NB4 (cell line): ENCODE results near the gene FOXE3.

Source experiments
- MYC ChIP-seq: IDR thresholded peaks from 2 replicates; pipeline ENCODE4 v1.6.1; 2011; ENCODE audit warnings: low read depth, low read length
- POLR2A ChIP-seq: IDR thresholded peaks from 2 replicates; pipeline ENCODE4 v1.6.1; 2011; ENCODE audit warnings: mild to moderate bottlenecking; ENCODE audit not compliant: insufficient read length; ENCODE audit errors: extremely low read depth
- TF ChIP-seq, protein P1 (sequence below): IDR thresholded peaks from one replicate; pipeline ENCODE4 v1.5.1; 2012; ENCODE audit warnings: low read depth, low read length
- TF ChIP-seq, protein P2 (sequence below): IDR thresholded peaks from 2 replicates; pipeline ENCODE4 v1.6.1; 2011; ENCODE audit warnings: low read depth, low read length

DNA sequence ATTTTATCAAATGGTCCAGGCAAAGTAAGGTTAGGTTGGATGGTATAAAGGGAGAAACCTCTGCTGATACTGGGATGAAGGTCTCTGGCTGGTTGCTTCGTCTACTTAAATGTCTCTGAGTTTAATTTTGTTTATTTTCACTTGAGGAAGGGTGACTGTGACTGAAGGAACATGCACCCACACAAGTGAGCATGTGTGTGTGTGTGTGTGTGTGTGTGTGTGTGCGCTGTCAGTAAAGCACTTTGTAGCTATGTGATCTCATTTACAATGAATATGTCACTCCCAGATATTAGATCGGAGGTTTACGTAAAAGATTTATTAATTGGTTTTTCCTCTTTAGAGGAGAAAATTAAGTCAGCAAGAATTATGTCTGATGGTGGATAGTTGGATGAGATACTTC, 26.1 kb downstream of the FOXE3 start:
- no peak for TF ChIP-seq POLR2A
- TF ChIP-seq, protein P1, sequence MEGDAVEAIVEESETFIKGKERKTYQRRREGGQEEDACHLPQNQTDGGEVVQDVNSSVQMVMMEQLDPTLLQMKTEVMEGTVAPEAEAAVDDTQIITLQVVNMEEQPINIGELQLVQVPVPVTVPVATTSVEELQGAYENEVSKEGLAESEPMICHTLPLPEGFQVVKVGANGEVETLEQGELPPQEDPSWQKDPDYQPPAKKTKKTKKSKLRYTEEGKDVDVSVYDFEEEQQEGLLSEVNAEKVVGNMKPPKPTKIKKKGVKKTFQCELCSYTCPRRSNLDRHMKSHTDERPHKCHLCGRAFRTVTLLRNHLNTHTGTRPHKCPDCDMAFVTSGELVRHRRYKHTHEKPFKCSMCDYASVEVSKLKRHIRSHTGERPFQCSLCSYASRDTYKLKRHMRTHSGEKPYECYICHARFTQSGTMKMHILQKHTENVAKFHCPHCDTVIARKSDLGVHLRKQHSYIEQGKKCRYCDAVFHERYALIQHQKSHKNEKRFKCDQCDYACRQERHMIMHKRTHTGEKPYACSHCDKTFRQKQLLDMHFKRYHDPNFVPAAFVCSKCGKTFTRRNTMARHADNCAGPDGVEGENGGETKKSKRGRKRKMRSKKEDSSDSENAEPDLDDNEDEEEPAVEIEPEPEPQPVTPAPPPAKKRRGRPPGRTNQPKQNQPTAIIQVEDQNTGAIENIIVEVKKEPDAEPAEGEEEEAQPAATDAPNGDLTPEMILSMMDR = no peak
- TF ChIP-seq, protein P2, sequence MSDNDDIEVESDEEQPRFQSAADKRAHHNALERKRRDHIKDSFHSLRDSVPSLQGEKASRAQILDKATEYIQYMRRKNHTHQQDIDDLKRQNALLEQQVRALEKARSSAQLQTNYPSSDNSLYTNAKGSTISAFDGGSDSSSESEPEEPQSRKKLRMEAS = no peak
- no peak for TF ChIP-seq MYC
